GM19455 (cell line): ENCODE results near the gene KIF21A.

Experiments
- ATAC-seq: cut with Tn5 transposase; IDR thresholded peaks from one replicate; pipeline ENCODE4 v1.9.1; 2021; ENCODE audit not compliant: unreplicated experiment

The KIF21A gene

GRCh38 chr12:39278426-39278825 lies 164.5 kb downstream of the KIF21A start:
- no peak for ATAC-seq

DNA sequence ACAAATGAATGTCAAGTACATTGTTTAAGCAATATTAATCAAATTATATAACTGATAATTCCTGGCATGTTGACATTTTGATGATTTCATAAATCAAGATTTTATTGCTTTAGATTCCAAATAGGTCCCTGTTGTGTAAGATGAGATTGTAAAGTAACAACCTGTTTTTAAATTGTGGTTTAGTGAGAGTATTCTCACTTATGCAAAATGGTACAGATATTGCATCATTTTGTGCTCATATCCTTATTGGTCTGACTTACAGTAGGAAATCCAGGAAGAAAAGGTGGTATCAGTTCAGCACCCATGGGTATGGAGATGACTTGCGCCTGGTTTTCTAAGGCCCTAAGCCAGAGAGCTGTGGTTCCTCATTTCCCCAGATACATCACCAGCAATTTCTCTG lies 165.5 kb downstream of the KIF21A start:
- ATAC-seq, result no peak

- no peak for ATAC-seq
Measured at GRCh38 chr12:39275846-39276245, 167.1 kb downstream of the KIF21A start.

GRCh38 chr12:39272871-39273655 lies 169.9 kb downstream of the KIF21A start:
- ATAC-seq, result peak; percentile 59

GRCh38 chr12:39269492-39269891 lies 173.4 kb downstream of the KIF21A start:
- no peak for ATAC-seq

- no peak for ATAC-seq
Measured at GRCh38 chr12:39267886-39268285, 175.0 kb downstream of the KIF21A start.

GRCh38 chr12:39252628-39253027 lies 190.3 kb downstream of the KIF21A start:
- no peak for ATAC-seq
